ENCODE results near the gene DERL3. TPM values are rescaled to one million over a fixed set of nuclear protein-coding genes. Genes with fewer than 3 reads are reported as not detected.

The DERL3 gene
- total RNA-seq, 1 experiment from 2014 or later = 12.5 TPM

GRCh38 chr22:23838681-23839468, at the start of gene DERL3 (continued):
- TF ChIP-seq E2F4 (CRISPR knock-in tag; IDR thresholded peaks at IDR 0.05; ENCODE audit: borderline replicate concordance, low read depth) (peak; percentile 15; the same call in 1 of the 2 replicates), SP1 (CRISPR knock-in tag; conservative IDR thresholded peaks at IDR 0.05) (peak; percentile 98), TCF7 (CRISPR knock-in tag; IDR thresholded peaks at IDR 0.05; ENCODE audit: low read depth) (peak; percentile 79; the same call in 1 of the 2 replicates), ETV6 (CRISPR knock-in tag; IDR thresholded peaks at IDR 0.05) (peak; percentile 79), NFE2L1 (CRISPR knock-in tag; IDR thresholded peaks at IDR 0.05) (peak; percentile 46; the same call in 1 of the 2 replicates), ATF2 (CRISPR knock-in tag; IDR thresholded peaks at IDR 0.05; ENCODE audit: borderline replicate concordance, low read depth) (0 out of 2 replicates have a peak, but pooled peaks have one; percentile 32), FOXK1 (CRISPR knock-in tag; IDR thresholded peaks at IDR 0.05) (peak; percentile 100), USF2 (CRISPR knock-in tag; IDR thresholded peaks at IDR 0.05) (peak; percentile 89), ZNF232 (CRISPR knock-in tag; IDR thresholded peaks at IDR 0.05) (peak; percentile 57; the same call in 1 of the 2 replicates), ATF3 (CRISPR knock-in tag; conservative IDR thresholded peaks at IDR 0.05) (no peak), USF1 (CRISPR knock-in tag; IDR thresholded peaks at IDR 0.05) (peak; percentile 88), GABPB1 (CRISPR knock-in tag; IDR thresholded peaks at IDR 0.05) (no peak), CBFB (CRISPR knock-in tag; IDR thresholded peaks at IDR 0.05; ENCODE audit: low read depth) (no peak), E2F5 (CRISPR knock-in tag; IDR thresholded peaks at IDR 0.05) (peak; percentile 98), ZBTB21 (CRISPR knock-in tag; IDR thresholded peaks at IDR 0.05; ENCODE audit: borderline replicate concordance) (peak; percentile 57; the same call in 1 of the 2 replicates), IRF1 (CRISPR knock-in tag; IDR thresholded peaks at IDR 0.05) (peak; percentile 66; the same call in 1 of the 2 replicates), CREM (CRISPR knock-in tag; IDR thresholded peaks at IDR 0.05) (0 out of 2 replicates have a peak, but pooled peaks have one; percentile 39), ZNF138 (CRISPR knock-in tag; conservative IDR thresholded peaks at IDR 0.05) (0 out of 2 replicates have a peak, but pooled peaks have one; percentile 51), TEAD4 (CRISPR knock-in tag; IDR thresholded peaks at IDR 0.05) (peak; percentile 65; the same call in 1 of the 2 replicates), SOX15 (CRISPR knock-in tag; IDR thresholded peaks at IDR 0.05) (no peak), ZNF671 (CRISPR knock-in tag; IDR thresholded peaks at IDR 0.05) (no peak), ZNF281 (CRISPR knock-in tag; IDR thresholded peaks at IDR 0.05) (peak; percentile 85; the same call in 1 of the 2 replicates), JUN (CRISPR knock-in tag; IDR thresholded peaks at IDR 0.05) (peak; percentile 62; the same call in 1 of the 2 replicates)

All from WTC11 (cell line).